Endothelial cell of umbilical vein (primary cell): ENCODE results near the gene ARHGEF12. TPM values are rescaled to one million over a fixed set of nuclear protein-coding genes. Genes with fewer than 3 reads are reported as not detected.

Experiments
- BruUV-seq: library from RNA; stranded (reverse); fragments of 400-500 nt; replicated peaks from 2 replicates; lab custom pipeline; 2021; lab: Mats Ljungman, UMichigan
- CTCF ChIA-PET: fragments of 300-600, 350-600 bp; sonication (Branson Sonifier 250); formaldehyde crosslinking; loops from one replicate; lab custom pipeline; 2021; ENCODE audit warnings: antibody characterized with exemption, inconsistent platforms; lab: Charles Lee
- POLR2A ChIA-PET: fragments of 300-600, 350-600 bp; sonication (Branson Sonifier 250); formaldehyde crosslinking; loops from one replicate; lab custom pipeline; 2021; ENCODE audit warnings: antibody characterized with exemption, inconsistent platforms; lab: Charles Lee
- DNase-seq: peaks from one replicate; pipeline ENCODE4 v3.0.0-alpha.2; 2011; ENCODE audit warnings: low read depth, low spot score
- FAIRE-seq: peaks from 2 replicates; lab custom pipeline; 2011; peaks lifted over from hg19 to GRCh38; lab: Jason Lieb, UNC
- H2AFZ ChIP-seq: 2 replicates; pipeline ENCODE4 v1.6.0; 2012; ENCODE audit warnings: low read depth, low read length, control low read depth, inconsistent platforms
- H3K27ac ChIP-seq: 2 replicates; pipeline ENCODE4 v1.5.1; 2011; ENCODE audit warnings: low read depth, mild to moderate bottlenecking, control low read depth, low read length, moderate library complexity; ENCODE audit not compliant: insufficient read depth
- H3K27me3 ChIP-seq, 2 experiments: 2 replicates each; pipeline versions ENCODE4 v1.6.0 to v1.6.1; 2011; ENCODE audit warnings: low read length in 2 of 2, mixed read lengths in 1 of 2; ENCODE audit not compliant: control insufficient read depth in 2 of 2, insufficient read depth in 2 of 2
- H3K36me3 ChIP-seq, 2 experiments: 2 replicates in 1 of 2; 3 replicates in 1 of 2; pipeline ENCODE4 v1.5.1; 2011; ENCODE audit warnings: low read length in 2 of 2, mild to moderate bottlenecking in 1 of 2, moderate library complexity in 1 of 2; ENCODE audit not compliant: control insufficient read depth in 2 of 2, insufficient read depth in 2 of 2; ENCODE audit errors: extremely low read depth in 1 of 2
- H3K4me1 ChIP-seq: 3 replicates; pipeline ENCODE4 v1.5.1; 2011; ENCODE audit warnings: mild to moderate bottlenecking, low read length; ENCODE audit not compliant: control insufficient read depth, insufficient read depth; ENCODE audit errors: extremely low read depth
- H3K4me2 ChIP-seq: 2 replicates; pipeline ENCODE4 v1.6.1; 2011; ENCODE audit warnings: low read length, control low read depth, mixed read lengths; ENCODE audit not compliant: insufficient read depth
- H3K4me3 ChIP-seq, 3 experiments: fragments of 200-600 bp in 1 of 3; sonication (generic), shearing (Covaris generic) in 1 of 3; replicated peaks in 1 of 3; 2 replicates each; pipeline ENCODE4 v1.5.1; 2011 to 2016; ENCODE audit warnings: control low read depth in 3 of 3, low read length in 3 of 3, mild to moderate bottlenecking in 2 of 3, inconsistent platforms in 1 of 3, low read depth in 1 of 3, moderate library complexity in 1 of 3; ENCODE audit not compliant: insufficient read depth in 1 of 3
- H3K79me2 ChIP-seq: 2 replicates; pipeline ENCODE4 v1.6.0; 2012; ENCODE audit warnings: low read length, inconsistent platforms; ENCODE audit not compliant: control insufficient read depth, insufficient read depth
- H3K9ac ChIP-seq: replicated peaks from 2 replicates; pipeline ENCODE3; 2011; ENCODE audit warnings: low read length, control low read depth; ENCODE audit not compliant: insufficient read depth; ENCODE audit errors: extremely low read depth
- H3K9me1 ChIP-seq: replicated peaks from 3 replicates; pipeline ENCODE4 v1.6.0; 2011; ENCODE audit warnings: mild to moderate bottlenecking, low read length; ENCODE audit not compliant: control insufficient read depth, insufficient read depth; ENCODE audit errors: extremely low read depth
- H3K9me3 ChIP-seq: replicated peaks from 2 replicates; pipeline ENCODE4 v1.5.1; 2012; ENCODE audit warnings: low read length, inconsistent platforms; ENCODE audit not compliant: control insufficient read depth, insufficient read depth
- H4K20me1 ChIP-seq: replicated peaks from 2 replicates; pipeline ENCODE3; 2011; ENCODE audit warnings: mild to moderate bottlenecking, low read length; ENCODE audit not compliant: control insufficient read depth, insufficient read depth; ENCODE audit errors: extremely low read depth
- CTCF ChIP-seq, 2 donors: IDR thresholded peaks; 1 replicate in 1 of 2; 2 replicates in 1 of 2; pipeline ENCODE4 v1.5.1; 2011; ENCODE audit warnings: low read length in 2 of 2, mild to moderate bottlenecking in 2 of 2, moderate library complexity in 2 of 2, control low read depth in 1 of 2, inconsistent platforms in 1 of 2, low read depth in 1 of 2; ENCODE audit not compliant: insufficient read depth in 1 of 2; ENCODE audit errors: extremely low read depth in 1 of 2
- EZH2 ChIP-seq: IDR thresholded peaks from 2 replicates; pipeline ENCODE4 v1.6.1; 2012; ENCODE audit warnings: borderline replicate concordance, low read depth, mild to moderate bottlenecking, moderate library complexity, low read length, inconsistent platforms; ENCODE audit not compliant: severe bottlenecking
- FOS ChIP-seq: IDR thresholded peaks from 2 replicates; pipeline ENCODE4 v1.6.1; 2011; ENCODE audit warnings: mild to moderate bottlenecking, low read length, moderate library complexity, borderline replicate concordance; ENCODE audit not compliant: insufficient read depth
- GATA2 ChIP-seq: IDR thresholded peaks from 2 replicates; pipeline ENCODE4 v1.7.0; 2011; ENCODE audit warnings: low read depth, mild to moderate bottlenecking, moderate library complexity, mixed read lengths, low read length; ENCODE audit not compliant: insufficient read length, insufficient read depth
- JUN ChIP-seq: IDR thresholded peaks from 2 replicates; pipeline ENCODE4 v1.6.1; 2011; ENCODE audit warnings: borderline replicate concordance, low read depth; ENCODE audit not compliant: insufficient read length, insufficient read depth
- MAX ChIP-seq: IDR thresholded peaks from 2 replicates; pipeline ENCODE4 v1.6.1; 2011; ENCODE audit not compliant: insufficient read depth, insufficient read length
- MYC ChIP-seq: IDR thresholded peaks from one replicate; pipeline ENCODE4 v1.6.1; 2011; ENCODE audit warnings: mild to moderate bottlenecking, low read depth, low read length
- POLR2A ChIP-seq: IDR thresholded peaks from 2 replicates; pipeline ENCODE4 v1.6.1; 2012; ENCODE audit warnings: low read depth, mild to moderate bottlenecking, control low read depth, low read length
- POLR2AphosphoS5 ChIP-seq: IDR thresholded peaks from 2 replicates; pipeline ENCODE4 v1.6.1; 2012; ENCODE audit warnings: low read depth, mild to moderate bottlenecking, control low read depth, low read length, moderate library complexity; ENCODE audit not compliant: insufficient read depth
- dilution Hi-C: fragments of 300-500 bp; cut with MboI; formaldehyde crosslinking; loops from one replicate; pipeline ENCODE4 v1.15.0; 2019; ENCODE audit warnings: low sequenced_read_pairs; ENCODE audit not compliant: extremely low pct_ligation_motif_present
- intact Hi-C: fragments of 100-400 bp; cut with micrococcal nuclease; formaldehyde crosslinking; loops from one replicate; pipeline ENCODE4 v1.10.0; 2022
- polyA plus RNA-seq, 4 experiments: library from polyadenylated mRNA; depleted of rRNA in 3 of 4; stranded (reverse) in 3 of 4; unstranded in 1 of 4; fragments of >200 nt; gene quantifications; 2 replicates each; pipeline versions ENCODE4 v1.2.1 to v1.2.3, GENCODE V29; 2011 to 2012; ENCODE audit warnings: missing spikeins in 1 of 4
- total RNA-seq: library from RNA; stranded (reverse); gene quantifications from 2 replicates; pipeline ENCODE4 v1.2.3, GENCODE V29; 2021

ARHGEF12 gene
- total and polyA plus RNA-seq, 2 donors (not counting 3 experiments of a cell fraction or from before 2014, with no cell fraction given) = 20.9 to 125 TPM

- no TSS peak for BruUV-seq
- POLR2A ChIA-PET = interaction anchor here (0.7 kb wide), 1 partner anchor 57 kb away, joined by 4 read pairs; no protein-coding TSS in a partner anchor
- Histone ChIP-seq H3K79me2 (peaks cover 100% of the 10 kb centered on the region), H3K27ac (no peak overlapping the region), H3K9ac (no peak overlapping the region), H3K36me3 (no peaks in the 10 kb centered on the region), H3K27me3 (no peaks in the 10 kb centered on the region), H3K4me1 (peaks cover 62% of the 10 kb centered on the region), H4K20me1 (peaks cover 13% of the 10 kb centered on the region), H3K4me2 (no peak overlapping the region), H3K4me3 (no peak overlapping the region), H3K9me3 (no peaks in the 10 kb centered on the region), H3K9me1 (no peaks in the 10 kb centered on the region), H2AFZ (no peak overlapping the region)
- intact Hi-C loops = no loop called here
- dilution Hi-C loops = loop anchor here (10.0 kb wide), 1 partner anchor 71 kb away; no protein-coding TSS in a partner anchor
- no peak for DNase-seq
- TF ChIP-seq POLR2AphosphoS5 (no peak), EZH2 (no peak), MYC (no peak), CTCF (IDR thresholded peaks at IDR 0.05; ENCODE audit: extremely low read depth in 1 of 2, insufficient read depth in 1 of 2, low read depth in 1 of 2, low read length in 2 of 2) (no peak), GATA2 (no peak), POLR2A (no peak), MAX (no peak), FOS (no peak), JUN (no peak)
- CTCF ChIA-PET = no interaction called here
- FAIRE-seq = no peak
These were observed 7.2 kb downstream of the ARHGEF12 start for GRCh38 chr11:120343429-120343828.
